Activated T-helper 2 cell treated with anti-CD3 and anti-CD28 coated beads, Interferon-gamma antibody, Interleukin-2, Interleukin-4, amounts not matched to agents 10 μg/mL and 5 μg/mL and 100 μg/mL, durations not matched to agents 14 hours and 24 hours and 36 hours (primary cell): ENCODE data around the gene EXTL1. TPM values are rescaled to one million over a fixed set of nuclear protein-coding genes. Genes with fewer than 3 reads are reported as not detected.

Source experiments
- DNase-seq: peaks from one replicate; pipeline ENCODE4 v3.0.0; 2021; ENCODE audit warnings: low spot score
- H3K27ac Mint-ChIP-seq: one replicate; pipeline ENCODE4 v1.8.0; 2021; ENCODE audit warnings: mixed read lengths
- H3K27me3 Mint-ChIP-seq: one replicate; pipeline ENCODE4 v1.8.0; 2021; ENCODE audit warnings: low read depth, mixed read lengths
- H3K36me3 Mint-ChIP-seq: one replicate; pipeline ENCODE4 v1.8.0; 2021; ENCODE audit warnings: low read depth, mixed read lengths
- H3K4me1 Mint-ChIP-seq: one replicate; pipeline ENCODE4 v1.8.0; 2021; ENCODE audit warnings: low read depth, mixed read lengths
- H3K4me3 Mint-ChIP-seq: one replicate; pipeline ENCODE4 v1.8.0; 2021; ENCODE audit warnings: low read depth, mild to moderate bottlenecking, moderate library complexity, mixed read lengths
- H3K9me3 Mint-ChIP-seq: one replicate; pipeline ENCODE4 v1.8.0; 2021; ENCODE audit warnings: mixed read lengths
- intact Hi-C: fragments of 100-400 bp; cut with micrococcal nuclease; formaldehyde crosslinking; loops from one replicate; pipeline ENCODE4 v1.15.1; 2023
- total RNA-seq: library from RNA; stranded (reverse); gene quantifications from 2 replicates; pipeline ENCODE4 v1.2.3, GENCODE V29; 2022

EXTL1 gene
- total RNA-seq, 1 donor from 2014 or later = not detected

DNA sequence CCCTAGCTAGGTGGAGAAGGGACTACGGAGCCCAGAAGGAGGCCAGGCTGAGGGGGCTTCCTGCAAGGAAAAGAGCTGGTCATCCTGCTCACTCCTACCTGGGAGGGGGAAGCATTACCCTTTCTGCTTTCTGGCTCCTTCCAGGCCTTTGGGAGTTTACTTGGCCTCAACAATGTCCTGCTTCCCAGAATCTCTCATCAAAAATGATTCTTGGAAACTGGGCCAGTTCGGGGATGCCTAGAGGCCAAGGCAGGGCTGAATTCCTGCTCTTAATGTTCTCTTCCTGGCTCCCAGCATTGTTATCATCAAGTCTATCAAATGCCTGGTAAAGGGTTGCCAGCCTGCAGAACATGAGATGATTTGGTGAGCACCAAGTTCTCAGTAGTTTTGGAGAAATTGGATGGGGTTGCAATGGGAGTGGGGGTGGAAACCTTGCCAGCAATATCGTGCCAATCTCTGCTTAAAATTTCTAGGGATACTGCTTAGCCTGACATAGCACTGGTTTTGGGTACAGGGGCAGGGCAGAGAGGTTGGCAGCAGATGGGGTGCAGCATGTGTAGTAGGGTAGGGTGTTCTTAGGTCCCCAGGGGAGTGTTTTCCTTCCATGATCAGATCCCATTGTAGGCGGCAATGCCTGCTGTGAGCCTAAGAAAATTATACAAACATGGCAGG lies 16.0 kb upstream of the EXTL1 start:
- DNase-seq = no peak
- intact Hi-C loops = no loop called here
- no peaks in the 10 kb centered on the region for H3K36me3 Mint-ChIP-seq
- no peaks in the 10 kb centered on the region for H3K9me3 Mint-ChIP-seq
- peaks cover 13% of the 10 kb centered on the region for H3K27me3 Mint-ChIP-seq
- no peak overlapping the region for H3K4me3 Mint-ChIP-seq
- H3K4me1 Mint-ChIP-seq = peaks cover 3% of the 10 kb centered on the region
- H3K27ac Mint-ChIP-seq = no peak overlapping the region

DNA sequence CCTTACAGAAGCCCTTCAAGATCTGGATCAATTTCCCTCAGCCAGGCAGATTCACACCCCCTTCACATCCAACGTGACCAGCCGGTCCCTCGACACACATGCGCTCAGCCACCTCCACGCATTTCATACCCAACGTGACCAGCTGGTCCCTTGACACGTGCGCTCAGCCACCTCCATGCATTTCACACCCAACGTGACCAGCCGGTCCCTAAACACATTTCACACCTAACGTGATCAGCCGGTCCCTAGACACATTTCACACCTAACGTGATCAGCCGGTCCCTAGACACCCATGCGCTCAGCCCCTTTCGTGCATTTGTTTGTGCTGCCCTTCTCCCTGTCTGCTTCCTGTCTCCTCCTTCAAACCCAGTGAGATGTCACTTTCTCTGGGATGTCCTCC lies 14.9 kb upstream of the EXTL1 start:
- Mint-ChIP-seq H3K36me3 (no peaks in the 10 kb centered on the region), H3K4me3 (no peak overlapping the region), H3K27me3 (peaks cover 16% of the 10 kb centered on the region), H3K9me3 (no peaks in the 10 kb centered on the region), H3K4me1 (peaks cover 3% of the 10 kb centered on the region), H3K27ac (no peak overlapping the region)
- intact Hi-C loops = no loop called here
- no peak for DNase-seq

DNA sequence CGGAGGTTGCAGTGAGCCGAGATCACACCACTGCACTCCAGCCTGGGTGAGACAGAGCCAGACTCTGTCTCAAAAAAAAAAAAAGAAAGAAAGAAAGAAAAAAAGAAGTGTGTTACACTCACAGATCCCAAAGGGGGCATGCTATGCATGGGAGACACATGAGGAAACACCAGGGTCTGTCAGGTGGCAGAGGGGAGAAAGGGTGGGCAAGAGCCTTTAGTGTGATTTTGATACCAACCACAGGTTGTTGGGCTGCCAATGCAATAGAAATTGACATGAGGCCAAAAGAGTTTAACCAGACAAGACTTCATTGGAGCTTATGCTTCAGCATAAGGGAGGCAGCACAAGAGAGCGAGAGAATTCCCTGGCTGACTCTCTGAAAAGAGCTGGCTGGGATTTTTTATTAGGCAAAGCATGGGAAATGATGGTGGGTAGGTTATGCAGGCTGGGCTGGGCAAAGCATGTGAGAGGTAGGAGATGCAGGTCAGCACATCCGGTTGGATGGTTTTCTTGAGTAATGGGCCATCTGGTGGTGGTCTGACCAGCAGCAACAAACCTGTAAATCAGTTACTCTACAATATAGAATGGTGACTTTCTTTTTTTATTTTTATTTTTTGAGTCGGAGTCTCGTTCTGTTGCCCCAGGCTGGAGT lies 11.7 kb upstream of the EXTL1 start:
- DNase-seq = no peak
- intact Hi-C loops = no loop called here

DNA sequence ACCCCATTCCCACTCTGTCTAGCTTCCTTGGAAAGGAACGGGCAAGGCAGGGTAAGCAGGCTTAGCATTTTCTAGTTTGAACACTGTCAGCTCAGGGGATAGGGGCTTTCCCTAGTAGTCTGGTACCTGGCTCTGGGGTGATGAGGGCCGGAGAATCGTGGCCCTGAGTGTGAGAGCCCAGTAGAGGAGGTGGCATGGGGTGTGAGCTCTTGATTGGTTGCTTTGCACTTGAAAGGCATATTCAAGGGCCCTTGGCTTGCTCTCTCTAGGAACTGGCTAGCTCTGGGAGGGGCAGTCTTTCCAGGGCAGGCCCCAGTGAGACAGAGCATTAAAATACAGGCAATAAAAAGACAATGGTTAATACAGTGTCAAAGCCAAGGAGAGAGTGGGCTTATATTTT lies 10.8 kb upstream of the EXTL1 start:
- Mint-ChIP-seq H3K4me3 (no peak overlapping the region), H3K27ac (no peak overlapping the region), H3K9me3 (no peaks in the 10 kb centered on the region), H3K27me3 (peaks cover 9% of the 10 kb centered on the region), H3K4me1 (peaks cover 3% of the 10 kb centered on the region), H3K36me3 (no peaks in the 10 kb centered on the region)
- intact Hi-C loops = no loop called here
- no peak for DNase-seq

More for the DNA sequence above, 11.7 kb upstream of the EXTL1 start:
- Mint-ChIP-seq H3K9me3 (no peaks in the 10 kb centered on the region), H3K27ac (no peak overlapping the region), H3K36me3 (no peaks in the 10 kb centered on the region), H3K27me3 (peaks cover 10% of the 10 kb centered on the region), H3K4me3 (no peak overlapping the region), H3K4me1 (peaks cover 3% of the 10 kb centered on the region)

DNA sequence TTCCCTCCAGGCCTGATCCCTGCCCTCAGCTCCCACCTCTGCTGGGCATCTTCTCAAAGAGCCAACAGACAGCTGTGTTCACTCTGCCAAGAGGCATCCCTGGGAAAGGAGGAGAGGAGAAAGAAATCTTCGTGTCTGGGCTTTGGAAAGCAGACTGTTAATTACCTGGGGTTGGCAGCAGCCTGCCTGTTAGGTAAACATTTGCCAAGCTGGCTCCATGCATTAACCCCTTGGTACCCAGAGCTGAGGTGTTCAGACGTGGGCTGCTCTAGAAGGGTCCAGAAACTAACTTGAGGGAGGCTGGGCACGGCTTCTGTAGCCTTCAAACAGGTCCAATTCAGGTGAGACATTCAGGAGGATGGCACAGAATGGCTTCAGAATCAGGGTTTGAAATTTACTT lies 8.7 kb upstream of the EXTL1 start:
- no peaks in the 10 kb centered on the region for H3K9me3 Mint-ChIP-seq
- H3K36me3 Mint-ChIP-seq = no peaks in the 10 kb centered on the region
- no peak overlapping the region for H3K27ac Mint-ChIP-seq
- DNase-seq = no peak
- no peak overlapping the region for H3K4me3 Mint-ChIP-seq
- intact Hi-C loops = no loop called here
- peaks cover 6% of the 10 kb centered on the region for H3K27me3 Mint-ChIP-seq
- peaks cover 3% of the 10 kb centered on the region for H3K4me1 Mint-ChIP-seq

DNA sequence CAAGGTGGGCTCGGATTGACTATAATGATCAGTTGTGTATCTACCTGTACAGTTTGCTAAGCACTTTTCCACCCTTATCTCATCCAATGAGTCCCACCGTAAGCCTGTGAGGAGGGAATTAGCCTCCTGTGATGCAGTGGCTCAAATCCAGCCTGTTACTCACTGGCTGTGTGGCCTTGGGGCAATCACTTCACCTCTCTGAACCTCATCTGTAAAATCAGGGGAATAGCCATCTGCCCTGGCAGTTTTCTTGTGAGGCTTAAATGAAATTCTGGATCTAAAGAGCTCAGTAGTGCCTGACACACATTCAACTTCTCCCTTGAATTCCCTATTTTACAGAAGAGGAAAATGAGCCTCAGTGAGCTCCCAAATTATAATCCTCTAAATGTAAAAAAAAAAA lies 7.4 kb upstream of the EXTL1 start:
- H3K9me3 Mint-ChIP-seq = no peaks in the 10 kb centered on the region
- H3K27me3 Mint-ChIP-seq = peaks cover 6% of the 10 kb centered on the region
- no peak overlapping the region for H3K4me3 Mint-ChIP-seq
- DNase-seq = no peak
- no peak overlapping the region for H3K27ac Mint-ChIP-seq
- intact Hi-C loops = no loop called here
- H3K36me3 Mint-ChIP-seq = no peaks in the 10 kb centered on the region
- peaks cover 3% of the 10 kb centered on the region for H3K4me1 Mint-ChIP-seq

DNA sequence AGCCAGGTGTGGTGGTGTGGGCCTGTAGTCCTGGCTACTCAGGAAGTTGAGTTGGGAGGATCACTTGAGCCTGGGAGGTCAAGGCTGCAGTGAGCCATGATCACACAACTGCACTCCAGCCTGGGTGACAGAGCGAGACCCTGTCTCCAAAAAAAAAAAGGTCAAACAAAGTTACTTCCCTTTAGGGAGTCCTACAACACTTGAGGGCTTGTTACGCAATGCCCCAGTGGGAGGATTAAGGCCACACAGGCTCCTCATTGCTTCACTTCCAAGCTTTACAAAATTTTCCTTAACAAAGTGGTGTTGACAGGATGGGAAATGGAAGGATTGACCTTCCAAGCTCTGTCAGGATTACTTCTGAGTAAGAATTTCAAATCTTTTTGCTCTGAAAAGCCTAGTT lies 6.2 kb upstream of the EXTL1 start:
- H3K27ac Mint-ChIP-seq = no peak overlapping the region
- intact Hi-C loops = no loop called here
- no peaks in the 10 kb centered on the region for H3K36me3 Mint-ChIP-seq
- no peaks in the 10 kb centered on the region for H3K9me3 Mint-ChIP-seq
- peaks cover 10% of the 10 kb centered on the region for H3K4me1 Mint-ChIP-seq
- DNase-seq = no peak
- no peak overlapping the region for H3K4me3 Mint-ChIP-seq
- H3K27me3 Mint-ChIP-seq = peaks cover 5% of the 10 kb centered on the region

DNA sequence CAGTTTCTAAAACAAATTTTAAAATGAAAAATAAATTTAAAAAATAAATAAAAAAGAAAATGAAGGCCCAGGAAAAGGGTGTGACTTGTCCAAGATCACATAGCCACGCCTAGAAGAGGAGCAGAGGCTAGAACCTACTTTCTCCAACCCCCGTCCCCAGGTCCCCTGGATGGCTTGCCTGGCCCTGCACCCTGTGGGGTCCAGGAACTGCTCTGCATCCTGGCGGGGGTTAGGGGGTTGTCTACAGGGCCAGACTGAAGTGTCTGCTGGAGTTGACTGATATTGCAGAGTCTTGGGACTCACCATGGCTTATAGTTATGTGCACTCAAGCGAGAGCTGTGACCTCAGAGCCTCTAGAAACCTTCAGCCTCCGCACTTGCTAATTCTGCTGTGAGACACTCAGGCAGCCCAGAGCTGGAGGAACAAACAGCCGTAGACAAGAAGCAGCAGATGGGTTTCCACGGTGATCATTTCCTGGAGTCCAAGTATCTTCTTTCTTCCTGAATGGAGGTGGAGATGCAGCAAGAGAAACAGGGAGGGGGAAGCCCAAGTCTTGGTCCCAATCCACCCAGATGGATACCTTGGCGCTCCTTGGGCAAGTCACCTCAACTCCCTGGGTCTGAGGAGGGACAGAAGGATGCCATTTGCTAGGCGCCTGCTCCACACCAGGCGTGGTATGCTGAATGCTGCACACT lies 5.2 kb upstream of the EXTL1 start:
- Mint-ChIP-seq H3K27ac (no peak overlapping the region), H3K27me3 (peaks cover 2% of the 10 kb centered on the region)
- no peak for DNase-seq

DNA sequence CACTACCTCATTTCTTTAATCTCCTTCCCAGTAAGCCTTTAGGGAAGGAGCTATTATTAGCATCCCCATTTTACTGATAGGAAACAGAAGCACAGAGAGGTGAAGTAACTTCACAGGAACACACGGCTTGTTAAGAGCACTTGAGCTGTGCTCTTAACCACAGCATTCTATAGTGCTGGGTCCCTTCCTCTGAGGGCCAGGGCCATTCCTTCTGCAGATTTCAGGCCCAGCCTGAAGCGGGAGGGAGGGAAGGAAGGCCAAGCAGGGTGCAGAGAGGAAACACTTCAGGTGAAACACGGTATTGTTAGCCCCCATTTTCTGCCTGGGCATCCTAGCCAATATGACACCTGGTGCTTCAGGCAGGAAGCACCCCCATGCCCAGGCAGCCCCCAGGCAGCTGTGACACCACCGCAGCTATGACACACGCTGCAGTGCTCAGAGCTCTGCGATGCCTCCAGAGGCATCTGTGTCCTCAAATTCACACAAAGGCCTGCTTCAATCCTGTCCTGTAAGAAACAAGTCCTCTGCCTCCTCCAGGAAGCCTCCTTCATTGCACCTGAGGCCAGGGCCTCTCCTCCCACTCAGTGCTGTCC lies 4.5 kb upstream of the EXTL1 start:
- no peak overlapping the region for H3K4me3 Mint-ChIP-seq
- no peaks in the 10 kb centered on the region for H3K36me3 Mint-ChIP-seq
- no peaks in the 10 kb centered on the region for H3K9me3 Mint-ChIP-seq
- intact Hi-C loops = no loop called here
- no peak for DNase-seq
- H3K27ac Mint-ChIP-seq = no peak overlapping the region
- H3K27me3 Mint-ChIP-seq = peaks cover 2% of the 10 kb centered on the region
- H3K4me1 Mint-ChIP-seq = peaks cover 11% of the 10 kb centered on the region

More for the DNA sequence above, 5.2 kb upstream of the EXTL1 start:
- intact Hi-C loops = no loop called here
- no peak overlapping the region for H3K4me3 Mint-ChIP-seq
- H3K9me3 Mint-ChIP-seq = no peaks in the 10 kb centered on the region
- H3K36me3 Mint-ChIP-seq = no peaks in the 10 kb centered on the region
- H3K4me1 Mint-ChIP-seq = peaks cover 11% of the 10 kb centered on the region

DNA sequence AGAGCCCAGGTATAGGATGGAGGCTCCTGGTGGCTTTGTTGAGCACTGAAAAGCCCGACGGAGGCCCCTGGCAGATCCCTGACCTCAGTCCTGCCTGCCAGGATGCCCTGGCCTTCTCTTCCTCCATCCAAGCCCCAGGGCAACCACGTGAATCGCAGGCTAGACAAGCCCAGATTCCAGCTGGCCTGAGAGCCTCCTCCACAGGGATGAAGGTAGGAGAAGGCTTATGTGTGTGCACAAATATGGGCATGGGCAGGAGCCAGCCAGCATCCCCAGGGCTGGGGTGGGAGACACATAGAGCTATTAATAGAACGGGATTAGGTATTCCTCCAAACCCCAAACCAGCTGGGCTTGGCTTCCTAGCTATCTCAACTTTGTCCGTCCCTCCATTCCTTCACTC lies 4.0 kb upstream of the EXTL1 start:
- Mint-ChIP-seq H3K27me3 (peaks cover 2% of the 10 kb centered on the region), H3K27ac (no peak overlapping the region)
- no peak for DNase-seq

DNA sequence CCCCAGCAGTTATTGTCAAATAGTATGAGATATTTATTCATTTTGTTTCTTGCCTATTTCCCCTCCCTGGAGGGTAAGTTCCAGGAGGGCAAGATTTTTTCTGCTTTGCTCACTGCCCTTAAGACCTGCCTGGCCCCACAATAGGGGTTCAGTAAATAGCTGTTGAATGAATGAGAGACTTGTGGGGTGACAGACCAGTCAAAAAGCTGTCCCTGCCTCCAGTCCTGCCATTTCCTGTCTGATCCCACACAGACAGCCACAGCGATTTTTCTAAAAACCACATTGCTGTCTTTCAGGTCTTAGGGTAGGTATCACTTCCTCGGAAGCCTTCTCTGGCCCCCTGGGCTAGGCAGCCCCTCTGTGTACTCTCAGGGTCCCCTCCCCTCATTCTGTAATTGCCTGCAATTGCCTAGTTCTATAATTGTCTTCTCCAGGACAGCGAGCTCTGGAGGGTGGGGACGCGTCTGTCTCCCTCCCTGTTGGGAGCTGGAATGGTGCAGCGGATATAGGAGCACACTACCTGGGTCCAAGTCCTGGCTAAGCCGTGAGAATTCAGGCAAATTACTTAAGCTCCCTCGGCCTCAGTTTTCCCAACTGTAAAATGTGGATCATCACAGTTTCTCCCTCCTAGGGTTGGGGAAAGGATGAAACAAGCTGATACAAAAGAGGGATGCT lies 1.8 kb upstream of the EXTL1 start:
- Mint-ChIP-seq H3K9me3 (no peaks in the 10 kb centered on the region), H3K27ac (no peak overlapping the region), H3K4me3 (no peak overlapping the region), H3K27me3 (peaks cover 2% of the 10 kb centered on the region), H3K36me3 (no peaks in the 10 kb centered on the region), H3K4me1 (peaks cover 11% of the 10 kb centered on the region)
- DNase-seq = no peak
- intact Hi-C loops = no loop called here

More for the DNA sequence above, 4.0 kb upstream of the EXTL1 start:
- peaks cover 11% of the 10 kb centered on the region for H3K4me1 Mint-ChIP-seq
- intact Hi-C loops = no loop called here
- H3K4me3 Mint-ChIP-seq = no peak overlapping the region
- H3K36me3 Mint-ChIP-seq = no peaks in the 10 kb centered on the region
- no peaks in the 10 kb centered on the region for H3K9me3 Mint-ChIP-seq

DNA sequence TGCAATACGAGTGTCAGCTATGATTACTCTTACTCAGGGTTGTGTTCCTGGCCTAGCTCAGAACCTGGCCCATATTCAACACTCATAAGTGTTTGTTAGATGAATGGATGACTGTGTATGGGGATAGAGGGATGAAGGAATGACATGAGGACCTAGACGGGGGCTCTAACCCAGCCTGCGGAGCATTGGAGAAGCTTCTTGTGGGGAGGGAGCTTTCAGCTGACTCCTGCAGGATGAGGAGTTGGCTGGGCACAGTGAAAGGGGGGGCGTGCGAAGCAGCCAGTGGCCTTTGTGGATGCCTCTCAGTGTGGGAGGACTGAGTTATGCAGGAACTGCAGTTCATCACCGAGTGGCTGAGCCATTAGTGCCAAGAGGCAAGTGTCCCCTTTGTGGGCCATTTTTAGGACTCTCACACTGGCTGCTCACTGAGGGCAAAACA lies 1.2 kb upstream of the EXTL1 start:
- H3K4me3 Mint-ChIP-seq = no peak overlapping the region
- peaks cover 2% of the 10 kb centered on the region for H3K27me3 Mint-ChIP-seq
- H3K27ac Mint-ChIP-seq = no peak overlapping the region
- DNase-seq = no peak
- peaks cover 11% of the 10 kb centered on the region for H3K4me1 Mint-ChIP-seq
- intact Hi-C loops = no loop called here
- H3K36me3 Mint-ChIP-seq = no peaks in the 10 kb centered on the region
- no peaks in the 10 kb centered on the region for H3K9me3 Mint-ChIP-seq
